Nephron (organoid): ENCODE data around the gene MTERF1.
"Not testable (repeated sequence)": the region's sequence is repeated elsewhere in the genome, so short reads cannot be mapped to it uniquely, and the experiment has no call there.

Source experiments
- H3K27ac Mint-ChIP-seq, 3 experiments: 2 replicates each; pipeline ENCODE4 v1.8.0; 2020; ENCODE audit warnings: mixed read lengths in 3 of 3, mild to moderate bottlenecking in 2 of 3, moderate library complexity in 1 of 3
- H3K27me3 Mint-ChIP-seq: 2 replicates; pipeline ENCODE4 v1.8.0; 2021; ENCODE audit warnings: low read depth, mild to moderate bottlenecking, moderate library complexity, mixed read lengths
- H3K36me3 Mint-ChIP-seq: 2 replicates; pipeline ENCODE4 v1.8.0; 2020; ENCODE audit warnings: low read depth, mixed read lengths
- H3K4me1 Mint-ChIP-seq: 2 replicates; pipeline ENCODE4 v1.8.0; 2020; ENCODE audit warnings: mixed read lengths
- H3K4me3 Mint-ChIP-seq, 3 experiments: 2 replicates each; pipeline ENCODE4 v1.8.0; 2020; ENCODE audit warnings: mild to moderate bottlenecking in 3 of 3, mixed read lengths in 3 of 3, moderate library complexity in 2 of 3
- H3K9me3 Mint-ChIP-seq: 2 replicates; pipeline ENCODE4 v1.8.0; 2020; ENCODE audit warnings: mixed read lengths
- TF ChIP-seq, protein P1 (sequence below), 3 experiments: fragments of 200-600 bp; sonication (generic); IDR thresholded peaks; one replicate each; pipeline ENCODE4 v1.5.0; 2021; ENCODE audit warnings: antibody characterized with exemption in 3 of 3; ENCODE audit not compliant: unreplicated experiment in 3 of 3

The MTERF1 gene

GRCh38 chr7:91899563-91899962 is 19.1 kb upstream of the MTERF1 start:
- Mint-ChIP-seq H3K9me3 (no peaks in the 10 kb centered on the region), H3K36me3 (no peaks in the 10 kb centered on the region), H3K27me3 (no peaks in the 10 kb centered on the region), H3K27ac (no peak overlapping the region), H3K4me1 (peaks cover 7% of the 10 kb centered on the region), H3K4me3 (no peak overlapping the region)
- TF ChIP-seq, protein P1, sequence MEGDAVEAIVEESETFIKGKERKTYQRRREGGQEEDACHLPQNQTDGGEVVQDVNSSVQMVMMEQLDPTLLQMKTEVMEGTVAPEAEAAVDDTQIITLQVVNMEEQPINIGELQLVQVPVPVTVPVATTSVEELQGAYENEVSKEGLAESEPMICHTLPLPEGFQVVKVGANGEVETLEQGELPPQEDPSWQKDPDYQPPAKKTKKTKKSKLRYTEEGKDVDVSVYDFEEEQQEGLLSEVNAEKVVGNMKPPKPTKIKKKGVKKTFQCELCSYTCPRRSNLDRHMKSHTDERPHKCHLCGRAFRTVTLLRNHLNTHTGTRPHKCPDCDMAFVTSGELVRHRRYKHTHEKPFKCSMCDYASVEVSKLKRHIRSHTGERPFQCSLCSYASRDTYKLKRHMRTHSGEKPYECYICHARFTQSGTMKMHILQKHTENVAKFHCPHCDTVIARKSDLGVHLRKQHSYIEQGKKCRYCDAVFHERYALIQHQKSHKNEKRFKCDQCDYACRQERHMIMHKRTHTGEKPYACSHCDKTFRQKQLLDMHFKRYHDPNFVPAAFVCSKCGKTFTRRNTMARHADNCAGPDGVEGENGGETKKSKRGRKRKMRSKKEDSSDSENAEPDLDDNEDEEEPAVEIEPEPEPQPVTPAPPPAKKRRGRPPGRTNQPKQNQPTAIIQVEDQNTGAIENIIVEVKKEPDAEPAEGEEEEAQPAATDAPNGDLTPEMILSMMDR (IDR thresholded peaks at IDR 0.05; ENCODE audit: unreplicated experiment in 3 of 3): no peak

DNA sequence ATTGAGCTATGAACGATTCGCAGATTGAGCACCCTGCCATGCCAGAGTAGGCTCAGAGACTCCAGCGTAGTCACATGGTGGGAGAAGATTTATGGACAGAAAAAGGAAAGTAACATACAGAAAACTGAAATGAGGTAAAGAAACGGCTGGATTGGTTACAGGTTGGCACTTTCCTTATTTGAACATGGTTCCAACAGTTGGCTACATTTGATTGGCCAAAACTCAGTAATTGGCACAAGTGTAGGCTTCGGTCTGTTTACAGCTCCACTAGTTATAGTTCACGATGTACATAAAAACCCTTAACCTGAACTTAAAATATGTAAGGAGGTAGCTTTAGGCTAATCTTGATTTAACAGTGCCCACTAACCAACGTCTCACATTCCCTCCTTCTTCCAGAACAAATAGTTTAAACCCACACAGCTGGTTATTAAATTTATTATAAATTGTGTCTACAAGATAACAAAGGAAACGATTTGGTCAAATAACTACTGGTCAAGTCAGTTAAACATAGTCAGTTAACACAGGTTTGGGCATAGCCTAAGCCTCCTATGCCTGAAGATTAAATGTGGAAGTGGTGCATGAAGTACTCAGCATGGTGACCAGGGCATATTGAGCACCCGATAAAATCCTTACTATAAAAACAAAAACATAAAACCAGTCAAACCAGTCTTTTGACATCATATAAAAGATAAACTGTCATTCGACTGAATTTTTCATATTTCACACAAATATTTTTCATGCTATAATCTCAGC is 17.9 kb upstream of the MTERF1 start:
- Mint-ChIP-seq H3K27ac (no peak overlapping the region), H3K9me3 (no peaks in the 10 kb centered on the region), H3K27me3 (no peaks in the 10 kb centered on the region), H3K4me1 (peaks cover 18% of the 10 kb centered on the region), H3K36me3 (no peaks in the 10 kb centered on the region), H3K4me3 (no peak overlapping the region)
- TF ChIP-seq, protein P1 (IDR thresholded peaks at IDR 0.05; ENCODE audit: unreplicated experiment in 3 of 3): no peak

- peaks cover 33% of the 10 kb centered on the region for H3K4me1 Mint-ChIP-seq
- peaks cover 12% of the 10 kb centered on the region for H3K9me3 Mint-ChIP-seq
- H3K27ac Mint-ChIP-seq: peak overlapping the region; percentile 60 to 81 (median 60)
- H3K36me3 Mint-ChIP-seq: no peaks in the 10 kb centered on the region
- no peak overlapping the region for H3K4me3 Mint-ChIP-seq
- no peaks in the 10 kb centered on the region for H3K27me3 Mint-ChIP-seq
- TF ChIP-seq, protein P1 (IDR thresholded peaks at IDR 0.05; ENCODE audit: unreplicated experiment in 3 of 3): no peak
Measured at GRCh38 chr7:91894781-91895480, 14.4 kb upstream of the MTERF1 start.

DNA sequence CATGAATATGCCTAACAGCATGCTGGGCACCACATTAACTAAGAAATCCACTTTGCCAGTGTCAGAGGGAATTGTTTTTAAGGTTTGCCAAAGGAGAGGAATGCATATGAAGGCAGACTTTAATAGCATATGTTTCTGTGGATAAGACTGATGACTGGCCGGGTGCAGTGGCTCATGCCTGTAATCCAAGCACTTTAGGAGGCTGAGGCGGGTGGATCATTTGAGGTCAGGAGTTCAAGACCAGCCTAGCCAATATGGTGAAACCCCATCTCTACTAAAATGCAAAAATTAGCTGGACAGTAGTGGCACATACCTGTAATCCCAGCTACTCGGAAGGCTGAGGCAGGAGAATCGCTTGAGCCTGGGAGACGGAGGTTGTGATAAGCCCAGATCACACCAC is 13.2 kb upstream of the MTERF1 start:
- peaks cover 13% of the 10 kb centered on the region for H3K9me3 Mint-ChIP-seq
- not testable (repeated sequence) for H3K36me3 Mint-ChIP-seq, H3K4me3 Mint-ChIP-seq, H3K27me3 Mint-ChIP-seq
- H3K4me1 Mint-ChIP-seq: peaks cover 33% of the 10 kb centered on the region
- H3K27ac Mint-ChIP-seq: peak overlapping the region in 1 of 3 experiments; percentile 44

- peaks cover 13% of the 10 kb centered on the region for H3K9me3 Mint-ChIP-seq
- no peaks in the 10 kb centered on the region for H3K27me3 Mint-ChIP-seq
- H3K36me3 Mint-ChIP-seq: no peaks in the 10 kb centered on the region
- no peak overlapping the region for H3K4me3 Mint-ChIP-seq
- peak overlapping the region; percentile 26 to 77 (median 76) for H3K27ac Mint-ChIP-seq
- peaks cover 33% of the 10 kb centered on the region for H3K4me1 Mint-ChIP-seq
- TF ChIP-seq, protein P1 (IDR thresholded peaks at IDR 0.05; ENCODE audit: unreplicated experiment in 3 of 3): no peak
Measured at GRCh38 chr7:91892821-91893340, 12.4 kb upstream of the MTERF1 start.

DNA sequence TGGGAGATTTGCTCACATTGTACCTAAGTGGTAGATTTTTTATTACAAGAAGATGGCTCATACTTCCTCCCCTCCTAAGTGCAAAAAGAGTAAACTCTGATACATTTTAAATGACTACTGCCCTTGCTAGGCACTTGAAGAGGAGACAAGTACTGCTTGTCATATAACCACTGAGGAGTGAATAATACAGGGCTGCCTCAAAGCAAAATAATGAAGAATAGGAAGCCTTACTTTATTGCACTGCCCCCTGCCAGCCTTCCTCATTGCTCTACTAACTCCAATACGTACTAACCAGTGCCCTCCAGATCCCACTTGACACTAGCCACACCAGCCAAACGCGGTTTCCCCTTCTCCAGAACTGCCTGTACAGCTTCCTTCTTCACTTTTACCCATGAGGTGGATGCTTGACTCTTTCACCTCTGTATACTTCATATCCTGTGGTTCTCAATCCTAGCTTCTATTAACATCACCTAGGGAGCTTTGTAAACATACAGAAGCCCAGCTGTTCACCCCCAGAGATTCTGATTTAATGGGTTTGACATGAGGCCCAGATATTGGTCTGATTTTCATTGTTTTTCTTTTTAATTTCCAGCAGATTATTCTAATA is 11.7 kb upstream of the MTERF1 start:
- no peaks in the 10 kb centered on the region for H3K36me3 Mint-ChIP-seq
- no peak overlapping the region for H3K4me3 Mint-ChIP-seq
- H3K4me1 Mint-ChIP-seq: peaks cover 33% of the 10 kb centered on the region
- peaks cover 14% of the 10 kb centered on the region for H3K9me3 Mint-ChIP-seq
- TF ChIP-seq, protein P1 (IDR thresholded peaks at IDR 0.05; ENCODE audit: unreplicated experiment in 3 of 3): no peak
- H3K27ac Mint-ChIP-seq: peak overlapping the region; percentile 26 to 77 (median 76)
- no peaks in the 10 kb centered on the region for H3K27me3 Mint-ChIP-seq

DNA sequence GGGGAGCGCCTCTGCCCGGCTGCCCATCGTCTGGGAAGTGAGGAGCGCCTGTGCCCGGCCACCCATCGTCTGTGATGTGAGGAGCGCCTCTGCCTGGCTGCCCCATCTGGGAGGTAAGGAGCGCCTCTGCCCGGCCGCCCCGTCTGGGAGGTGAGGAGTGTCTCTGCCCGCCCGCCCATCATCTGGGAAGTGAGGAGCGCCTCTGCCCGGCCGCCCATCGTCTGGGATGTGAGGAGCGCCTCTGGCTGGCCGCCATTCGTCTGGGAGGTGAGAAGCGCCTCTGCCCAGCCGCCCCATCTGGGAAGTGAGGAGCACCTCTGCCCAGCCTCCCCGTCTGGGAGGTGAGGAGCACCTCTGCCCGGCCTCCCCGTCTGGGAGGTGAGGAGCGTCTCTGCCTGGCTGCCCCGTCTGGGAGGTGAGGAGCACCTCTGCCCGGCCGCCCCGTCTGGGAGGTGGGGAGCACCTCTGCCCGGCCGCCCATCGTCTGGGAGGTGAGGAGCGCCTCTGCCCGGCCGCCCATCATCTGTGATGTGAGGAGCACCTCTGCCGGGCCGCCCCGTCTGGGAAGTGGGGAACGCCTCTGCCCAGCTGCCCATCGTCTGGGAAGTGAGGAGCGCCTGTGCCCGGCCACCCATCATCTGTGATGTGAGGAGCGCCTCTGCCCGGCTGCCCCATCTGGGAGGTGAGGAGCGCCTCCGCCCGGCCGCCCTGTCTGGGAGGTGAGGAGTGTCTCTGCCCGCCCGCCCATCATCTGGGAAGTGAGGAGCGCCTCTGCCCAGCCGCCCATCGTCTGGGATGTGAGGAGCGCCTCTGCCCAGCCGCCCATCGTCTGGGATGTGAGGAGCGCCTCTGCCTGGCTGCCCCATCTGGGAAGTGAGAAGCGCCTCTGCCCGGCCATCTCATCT is 8.0 kb upstream of the MTERF1 start:
- H3K27me3 Mint-ChIP-seq, H3K36me3 Mint-ChIP-seq, H3K4me3 Mint-ChIP-seq, H3K27ac Mint-ChIP-seq: not testable (repeated sequence)
- peaks cover 23% of the 10 kb centered on the region for H3K4me1 Mint-ChIP-seq
- peaks cover 24% of the 10 kb centered on the region for H3K9me3 Mint-ChIP-seq
